Suprapubic skin (tissue), 4 donors: ENCODE data around the gene GRK7.

ENCODE experiments used
- POLR2A ChIP-seq, 2 donors: fragments of 450-650 bp; IDR thresholded peaks; one replicate each; pipeline ENCODE4 v1.6.1; 2017; ENCODE audit warnings: antibody characterized with exemption in 2 of 2, mild to moderate bottlenecking in 2 of 2, moderate library complexity in 2 of 2
- POLR2AphosphoS5 ChIP-seq, 3 donors: sonication (generic); formaldehyde crosslinking; IDR thresholded peaks; one replicate each; pipeline ENCODE4 v1.6.1; 2017; ENCODE audit warnings: antibody characterized with exemption in 3 of 3
- TF ChIP-seq, protein P1 (sequence below), 2 donors: fragments of 200-600 bp in 1 of 2; fragments of 450-650 bp in 1 of 2; sonication (generic) in 1 of 2; IDR thresholded peaks; one replicate each; pipeline ENCODE4 v1.5.1; 2016 to 2019; ENCODE audit warnings: antibody characterized with exemption in 2 of 2, mild to moderate bottlenecking in 1 of 2, moderate library complexity in 1 of 2

DNA sequence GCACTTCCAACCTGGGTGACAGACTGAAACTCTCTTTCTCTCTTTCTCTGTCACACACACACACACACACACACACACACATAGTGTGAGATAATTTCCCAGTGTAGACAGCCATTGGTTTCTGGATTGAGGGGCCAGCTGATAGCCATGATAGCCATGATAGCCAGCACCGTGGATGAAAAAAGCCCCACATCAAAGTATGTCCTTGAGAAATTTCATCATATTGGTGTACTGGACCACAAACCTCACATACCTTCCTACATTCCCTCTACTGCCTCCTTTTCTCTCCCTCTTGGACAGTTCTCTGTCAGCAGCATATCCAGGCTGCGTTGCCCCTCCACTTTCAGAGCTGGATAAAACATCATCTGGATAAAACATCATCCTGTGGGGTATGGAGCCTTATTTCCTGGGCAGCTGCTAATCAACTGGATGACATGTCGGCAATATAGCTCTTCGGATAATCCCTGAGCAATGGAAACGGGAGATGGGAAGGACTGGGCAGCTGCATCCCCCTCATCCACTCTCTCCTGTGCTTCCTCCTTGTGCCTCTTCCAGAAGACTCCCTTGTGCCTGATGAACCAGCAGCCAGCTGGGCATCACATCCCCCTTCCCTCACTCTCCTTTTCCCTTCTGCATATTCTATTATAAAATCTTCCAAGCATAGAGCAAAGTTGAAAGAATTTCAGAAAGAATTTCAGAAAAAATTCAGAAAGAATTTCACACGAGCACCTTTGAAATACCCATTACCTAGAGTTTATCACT, 39.3 kb downstream of the GRK7 start:
- TF ChIP-seq, protein P1, sequence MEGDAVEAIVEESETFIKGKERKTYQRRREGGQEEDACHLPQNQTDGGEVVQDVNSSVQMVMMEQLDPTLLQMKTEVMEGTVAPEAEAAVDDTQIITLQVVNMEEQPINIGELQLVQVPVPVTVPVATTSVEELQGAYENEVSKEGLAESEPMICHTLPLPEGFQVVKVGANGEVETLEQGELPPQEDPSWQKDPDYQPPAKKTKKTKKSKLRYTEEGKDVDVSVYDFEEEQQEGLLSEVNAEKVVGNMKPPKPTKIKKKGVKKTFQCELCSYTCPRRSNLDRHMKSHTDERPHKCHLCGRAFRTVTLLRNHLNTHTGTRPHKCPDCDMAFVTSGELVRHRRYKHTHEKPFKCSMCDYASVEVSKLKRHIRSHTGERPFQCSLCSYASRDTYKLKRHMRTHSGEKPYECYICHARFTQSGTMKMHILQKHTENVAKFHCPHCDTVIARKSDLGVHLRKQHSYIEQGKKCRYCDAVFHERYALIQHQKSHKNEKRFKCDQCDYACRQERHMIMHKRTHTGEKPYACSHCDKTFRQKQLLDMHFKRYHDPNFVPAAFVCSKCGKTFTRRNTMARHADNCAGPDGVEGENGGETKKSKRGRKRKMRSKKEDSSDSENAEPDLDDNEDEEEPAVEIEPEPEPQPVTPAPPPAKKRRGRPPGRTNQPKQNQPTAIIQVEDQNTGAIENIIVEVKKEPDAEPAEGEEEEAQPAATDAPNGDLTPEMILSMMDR (IDR thresholded peaks at IDR 0.05), result no peak
- TF ChIP-seq POLR2A (IDR thresholded peaks at IDR 0.05), result no peak
- TF ChIP-seq POLR2AphosphoS5 (IDR thresholded peaks at IDR 0.05), result no peak
